ENCODE results near the gene EMILIN1. TPM values are rescaled to one million over a fixed set of nuclear protein-coding genes. Genes with fewer than 3 reads are reported as not detected.

EMILIN1 gene
- total RNA-seq, 1 experiment from 2014 or later: 31.0 TPM

- intact Hi-C loops (cut with micrococcal nuclease; ENCODE audit: unreplicated experiment): loop anchor here (5.0 kb wide), 1 partner anchor 205 kb away; no protein-coding TSS in a partner anchor
- ChIA-PET POLR2A (ENCODE audit: low non-redundant PET) (no interaction called here), CTCF (no interaction called here)
- BruUV-seq (replicated peaks): no TSS peak
- Histone ChIP-seq H3K9me3 (ENCODE audit: low read depth, low read length, poor library complexity, severe bottlenecking) (no peaks in the 10 kb centered on the region), H3K36me3 (ENCODE audit: insufficient read depth, low read length, poor library complexity, severe bottlenecking) (peaks cover 3% of the 10 kb centered on the region), H3K4me3 (ENCODE audit: low read depth, low read length, poor library complexity, severe bottlenecking) (no peak overlapping the region), H3K27ac (ENCODE audit: low read depth, low read length, poor library complexity, severe bottlenecking) (no peak overlapping the region), H3K4me1 (ENCODE audit: insufficient read depth, low read length, poor library complexity, severe bottlenecking) (no peaks in the 10 kb centered on the region), H3K27me3 (replicated peaks; ENCODE audit: insufficient read depth, low read depth, low read length, poor library complexity) (no peaks in the 10 kb centered on the region)
- DNase-seq (ENCODE audit: low spot score): no peak
- TF ChIP-seq CTCF (conservative IDR thresholded peaks at IDR 0.05; ENCODE audit: low read depth, low read length): no peak
- no peak for TF ChIP-seq EZH2 (IDR thresholded peaks at IDR 0.05; ENCODE audit: borderline replicate concordance, low read depth, low read length, poor library complexity, severe bottlenecking)
Observed at GRCh38 chr2:27097341-27097740, 18.9 kb downstream of the EMILIN1 start.

GRCh38 chr2:27099334-27099955 is 21.0 kb downstream of the EMILIN1 start:
- BruUV-seq (replicated peaks): no TSS peak
- CTCF ChIA-PET: interaction anchor here (2.3 kb wide), 1 partner anchor 92 kb away, joined by 15 read pairs; no protein-coding TSS in a partner anchor
- no peaks in the 10 kb centered on the region for H3K4me1 ChIP-seq (ENCODE audit: insufficient read depth, low read length, poor library complexity, severe bottlenecking)
- POLR2A ChIA-PET (ENCODE audit: low non-redundant PET): no interaction called here
- H3K27me3 ChIP-seq (replicated peaks; ENCODE audit: insufficient read depth, low read depth, low read length, poor library complexity): no peaks in the 10 kb centered on the region
- H3K9me3 ChIP-seq (ENCODE audit: low read depth, low read length, poor library complexity, severe bottlenecking): no peaks in the 10 kb centered on the region
- no peak overlapping the region for H3K27ac ChIP-seq (ENCODE audit: low read depth, low read length, poor library complexity, severe bottlenecking)
- DNase-seq (ENCODE audit: low spot score): no peak
- no peak overlapping the region for H3K4me3 ChIP-seq (ENCODE audit: low read depth, low read length, poor library complexity, severe bottlenecking)
- TF ChIP-seq CTCF (conservative IDR thresholded peaks at IDR 0.05; ENCODE audit: low read depth, low read length): no peak
- TF ChIP-seq EZH2 (IDR thresholded peaks at IDR 0.05; ENCODE audit: borderline replicate concordance, low read depth, low read length, poor library complexity, severe bottlenecking): no peak
- H3K36me3 ChIP-seq (ENCODE audit: insufficient read depth, low read length, poor library complexity, severe bottlenecking): peaks cover 3% of the 10 kb centered on the region
- intact Hi-C loops (cut with micrococcal nuclease; ENCODE audit: unreplicated experiment): loop anchor here (2.0 to 5.0 kb wide), 2 partner anchors 181 to 203 kb away; no protein-coding TSS in a partner anchor

GRCh38 chr2:27100036-27100435 is 21.6 kb downstream of the EMILIN1 start:
- intact Hi-C loops (cut with micrococcal nuclease; ENCODE audit: unreplicated experiment): no loop called here
- TF ChIP-seq CTCF (conservative IDR thresholded peaks at IDR 0.05; ENCODE audit: low read depth, low read length): no peak
- no peak for TF ChIP-seq EZH2 (IDR thresholded peaks at IDR 0.05; ENCODE audit: borderline replicate concordance, low read depth, low read length, poor library complexity, severe bottlenecking)
- ChIA-PET CTCF (interaction anchor here (2.3 kb wide), 1 partner anchor 91 kb away, joined by 15 read pairs; no protein-coding TSS in a partner anchor), POLR2A (ENCODE audit: low non-redundant PET) (interaction anchor here (0.6 kb wide), 1 partner anchor 147 kb away, joined by 14 read pairs; no protein-coding TSS in a partner anchor)
- H3K9me3 ChIP-seq (ENCODE audit: low read depth, low read length, poor library complexity, severe bottlenecking): no peaks in the 10 kb centered on the region
- no peaks in the 10 kb centered on the region for H3K27me3 ChIP-seq (replicated peaks; ENCODE audit: insufficient read depth, low read depth, low read length, poor library complexity)
- peaks cover 3% of the 10 kb centered on the region for H3K36me3 ChIP-seq (ENCODE audit: insufficient read depth, low read length, poor library complexity, severe bottlenecking)
- H3K4me3 ChIP-seq (ENCODE audit: low read depth, low read length, poor library complexity, severe bottlenecking): no peak overlapping the region
- no peak for DNase-seq (ENCODE audit: low spot score)
- H3K27ac ChIP-seq (ENCODE audit: low read depth, low read length, poor library complexity, severe bottlenecking): no peak overlapping the region
- no peaks in the 10 kb centered on the region for H3K4me1 ChIP-seq (ENCODE audit: insufficient read depth, low read length, poor library complexity, severe bottlenecking)
- BruUV-seq (replicated peaks): no TSS peak
